Measurements from ENCODE around the gene NUFIP2. TPM values are rescaled to one million over a fixed set of nuclear protein-coding genes. Genes with fewer than 3 reads are reported as not detected.

Gene NUFIP2
- total RNA-seq, 4 donors from 2014 or later, result 31.0 to 36.4 (median 35.6) TPM

GRCh38 chr17:29245401-29245800 lies 48.5 kb downstream of the NUFIP2 start:
- no peaks in the 10 kb centered on the region for H3K9me3 ChIP-seq
- TF ChIP-seq POLR2AphosphoS5 (IDR thresholded peaks at IDR 0.05) (no peak), POLR2A (IDR thresholded peaks at IDR 0.05) (no peak), CTCF (IDR thresholded peaks at IDR 0.05) (no peak), EP300 (IDR thresholded peaks at IDR 0.05) (no peak)
- WGBS, result 85% methylated on average over 6 of the region's 6 CpGs
- H3K4me3 ChIP-seq, result no peak overlapping the region
- no peaks in the 10 kb centered on the region for H3K27me3 ChIP-seq
- H3K27ac ChIP-seq, result no peak overlapping the region
- H3K36me3 ChIP-seq, result no peaks in the 10 kb centered on the region
- DNase-seq (ENCODE audit: low spot score in 2 of 2), result no peak
- peaks cover 12% of the 10 kb centered on the region for H3K4me1 ChIP-seq

- no peaks in the 10 kb centered on the region for H3K27me3 ChIP-seq
- H3K9me3 ChIP-seq, result no peaks in the 10 kb centered on the region
- TF ChIP-seq POLR2A (IDR thresholded peaks at IDR 0.05) (no peak), CTCF (IDR thresholded peaks at IDR 0.05) (no peak), POLR2AphosphoS5 (IDR thresholded peaks at IDR 0.05) (no peak), EP300 (IDR thresholded peaks at IDR 0.05) (no peak)
- DNase-seq (ENCODE audit: low spot score in 2 of 2), result no peak
- H3K4me3 ChIP-seq, result no peak overlapping the region
- peaks cover 15% of the 10 kb centered on the region for H3K4me1 ChIP-seq
- WGBS, result 52% methylated on average over 4 of the region's 4 CpGs
- H3K27ac ChIP-seq, result no peak overlapping the region
- H3K36me3 ChIP-seq, result no peaks in the 10 kb centered on the region
Measured at GRCh38 chr17:29243792-29244191, 50.2 kb downstream of the NUFIP2 start.

GRCh38 chr17:29242790-29243189 lies 51.2 kb downstream of the NUFIP2 start:
- Histone ChIP-seq H3K27me3 (no peaks in the 10 kb centered on the region), H3K4me1 (peaks cover 23% of the 10 kb centered on the region), H3K4me3 (no peak overlapping the region), H3K36me3 (no peaks in the 10 kb centered on the region), H3K27ac (no peak overlapping the region), H3K9me3 (no peaks in the 10 kb centered on the region)
- TF ChIP-seq CTCF (IDR thresholded peaks at IDR 0.05) (no peak), POLR2A (IDR thresholded peaks at IDR 0.05) (no peak), POLR2AphosphoS5 (IDR thresholded peaks at IDR 0.05) (no peak), EP300 (IDR thresholded peaks at IDR 0.05) (no peak)
- WGBS, result 98% methylated on average over 6 of the region's 6 CpGs
- DNase-seq (ENCODE audit: low spot score in 2 of 2), result no peak

GRCh38 chr17:29242051-29242450 lies 51.9 kb downstream of the NUFIP2 start:
- H3K4me1 ChIP-seq, result peaks cover 24% of the 10 kb centered on the region
- 100% methylated on average over 1 of the region's 1 CpG for WGBS
- no peak overlapping the region for H3K27ac ChIP-seq
- no peak for DNase-seq (ENCODE audit: low spot score in 2 of 2)
- no peaks in the 10 kb centered on the region for H3K9me3 ChIP-seq
- H3K4me3 ChIP-seq, result no peak overlapping the region
- H3K36me3 ChIP-seq, result no peaks in the 10 kb centered on the region
- no peaks in the 10 kb centered on the region for H3K27me3 ChIP-seq
- no peak for TF ChIP-seq EP300 (IDR thresholded peaks at IDR 0.05)
- TF ChIP-seq CTCF (IDR thresholded peaks at IDR 0.05), result no peak
- TF ChIP-seq POLR2AphosphoS5 (IDR thresholded peaks at IDR 0.05), result no peak
- TF ChIP-seq POLR2A (IDR thresholded peaks at IDR 0.05), result no peak

- TF ChIP-seq EP300 (IDR thresholded peaks at IDR 0.05) (no peak), CTCF (IDR thresholded peaks at IDR 0.05) (no peak), POLR2AphosphoS5 (IDR thresholded peaks at IDR 0.05) (no peak), POLR2A (IDR thresholded peaks at IDR 0.05) (no peak)
- 80% methylated on average over 8 of the region's 9 CpGs for WGBS
- Histone ChIP-seq H3K4me1 (peaks cover 24% of the 10 kb centered on the region), H3K4me3 (no peak overlapping the region), H3K27me3 (no peaks in the 10 kb centered on the region), H3K27ac (no peak overlapping the region), H3K36me3 (no peaks in the 10 kb centered on the region), H3K9me3 (no peaks in the 10 kb centered on the region)
- DNase-seq (ENCODE audit: low spot score in 2 of 2), result no peak
Measured at GRCh38 chr17:29240968-29241963, 52.7 kb downstream of the NUFIP2 start.

All from suprapubic skin (tissue), 4 donors.